Muscle layer of duodenum (tissue), 2 donors: ENCODE measurements around the gene CDC14A.

ENCODE experiments used
- H3K27ac ChIP-seq: one replicate; pipeline ENCODE4 v1.7.0; 2013; ENCODE audit warnings: mild to moderate bottlenecking, low read length
- H3K27me3 ChIP-seq: one replicate; pipeline ENCODE4 v1.7.0; 2013; ENCODE audit warnings: low read depth, mild to moderate bottlenecking, control low read depth, low read length
- H3K36me3 ChIP-seq, 2 donors: one replicate each; pipeline ENCODE4 v1.7.0; 2013; ENCODE audit warnings: low read length in 2 of 2, control low read depth in 1 of 2, mild to moderate bottlenecking in 1 of 2; ENCODE audit not compliant: insufficient read depth in 2 of 2, control insufficient read depth in 1 of 2
- H3K4me1 ChIP-seq, 2 donors: one replicate each; pipeline ENCODE4 v1.7.0; 2013; ENCODE audit warnings: low read length in 2 of 2, mild to moderate bottlenecking in 2 of 2, control low read depth in 1 of 2, moderate library complexity in 1 of 2; ENCODE audit not compliant: insufficient read depth in 2 of 2, control insufficient read depth in 1 of 2
- H3K4me3 ChIP-seq, 2 donors: one replicate each; pipeline ENCODE4 v1.7.0; 2013; ENCODE audit warnings: low read length in 2 of 2, low read depth in 1 of 2, mild to moderate bottlenecking in 1 of 2
- H3K9me3 ChIP-seq, 2 donors: one replicate each; pipeline ENCODE4 v1.7.0; 2013; ENCODE audit warnings: low read length in 2 of 2, control low read depth in 1 of 2, mild to moderate bottlenecking in 1 of 2; ENCODE audit not compliant: control insufficient read depth in 1 of 2
- donor health status: healthy.

CDC14A gene

GRCh38 chr1:100530141-100530540 is 177.8 kb downstream of the CDC14A start:
- no peak overlapping the region for H3K4me3 ChIP-seq
- no peak overlapping the region for H3K27ac ChIP-seq
- peaks cover 0 to 12% of the 10 kb centered on the region in 2 donors for H3K4me1 ChIP-seq
- no peaks in the 10 kb centered on the region for H3K27me3 ChIP-seq
- no peaks in the 10 kb centered on the region for H3K9me3 ChIP-seq
- H3K36me3 ChIP-seq: no peaks in the 10 kb centered on the region

- Histone ChIP-seq H3K4me1 (peaks cover 0 to 12% of the 10 kb centered on the region in 2 donors), H3K36me3 (no peaks in the 10 kb centered on the region), H3K27ac (peak overlapping the region; percentile 12), H3K27me3 (no peaks in the 10 kb centered on the region), H3K4me3 (no peak overlapping the region), H3K9me3 (no peaks in the 10 kb centered on the region)
These were observed 178.7 kb downstream of the CDC14A start for GRCh38 chr1:100530880-100531487.

- Histone ChIP-seq H3K27ac (no peak overlapping the region), H3K9me3 (no peaks in the 10 kb centered on the region), H3K27me3 (no peaks in the 10 kb centered on the region), H3K36me3 (no peaks in the 10 kb centered on the region), H3K4me3 (no peak overlapping the region), H3K4me1 (peaks cover 0 to 12% of the 10 kb centered on the region in 2 donors)
These were observed 180.3 kb downstream of the CDC14A start for GRCh38 chr1:100532645-100533044.

GRCh38 chr1:100535264-100535663 is 183.0 kb downstream of the CDC14A start:
- Histone ChIP-seq H3K36me3 (no peaks in the 10 kb centered on the region), H3K27ac (no peak overlapping the region)

GRCh38 chr1:100536031-100536430 is 183.7 kb downstream of the CDC14A start:
- H3K27me3 ChIP-seq: peaks cover 18% of the 10 kb centered on the region
- H3K4me3 ChIP-seq: no peak overlapping the region
- no peaks in the 10 kb centered on the region for H3K36me3 ChIP-seq
- peaks cover 4 to 18% of the 10 kb centered on the region in 2 donors for H3K4me1 ChIP-seq
- no peak overlapping the region for H3K27ac ChIP-seq
- no peaks in the 10 kb centered on the region for H3K9me3 ChIP-seq

More at GRCh38 chr1:100535264-100535663, 183.0 kb downstream of the CDC14A start:
- no peaks in the 10 kb centered on the region for H3K9me3 ChIP-seq
- peaks cover 12% of the 10 kb centered on the region for H3K27me3 ChIP-seq
- H3K4me1 ChIP-seq: peaks cover 8 to 18% of the 10 kb centered on the region in 2 donors
- no peak overlapping the region for H3K4me3 ChIP-seq

GRCh38 chr1:100538913-100539835 is 186.9 kb downstream of the CDC14A start:
- Histone ChIP-seq H3K27ac (no peak overlapping the region), H3K9me3 (no peaks in the 10 kb centered on the region), H3K4me3 (peak overlapping the region; percentile 34 to 83), H3K4me1 (peaks cover 0 to 18% of the 10 kb centered on the region in 2 donors), H3K27me3 (peaks cover 21% of the 10 kb centered on the region), H3K36me3 (no peaks in the 10 kb centered on the region)

GRCh38 chr1:100539836-100540536 is 187.7 kb downstream of the CDC14A start:
- Histone ChIP-seq H3K27ac (no peak overlapping the region), H3K4me3 (peak overlapping the region; percentile 24 to 83), H3K27me3 (peaks cover 21% of the 10 kb centered on the region), H3K4me1 (peaks cover 0 to 18% of the 10 kb centered on the region in 2 donors), H3K9me3 (no peaks in the 10 kb centered on the region), H3K36me3 (no peaks in the 10 kb centered on the region)

GRCh38 chr1:100542285-100542684 is 190.0 kb downstream of the CDC14A start:
- Histone ChIP-seq H3K36me3 (no peaks in the 10 kb centered on the region), H3K4me3 (no peak overlapping the region), H3K4me1 (peaks cover 0 to 18% of the 10 kb centered on the region in 2 donors), H3K9me3 (no peaks in the 10 kb centered on the region), H3K27me3 (peaks cover 21% of the 10 kb centered on the region), H3K27ac (no peak overlapping the region)

- no peak overlapping the region for H3K27ac ChIP-seq
- H3K27me3 ChIP-seq: peaks cover 17% of the 10 kb centered on the region
- no peaks in the 10 kb centered on the region for H3K9me3 ChIP-seq
- peaks cover 0 to 13% of the 10 kb centered on the region in 2 donors for H3K4me1 ChIP-seq
- H3K4me3 ChIP-seq: no peak overlapping the region
- no peaks in the 10 kb centered on the region for H3K36me3 ChIP-seq
These were observed 191.3 kb downstream of the CDC14A start for GRCh38 chr1:100543640-100544039.

GRCh38 chr1:100544791-100545190 is 192.5 kb downstream of the CDC14A start:
- Histone ChIP-seq H3K36me3 (no peaks in the 10 kb centered on the region), H3K4me3 (no peak overlapping the region), H3K27ac (no peak overlapping the region), H3K9me3 (no peaks in the 10 kb centered on the region), H3K27me3 (peaks cover 12% of the 10 kb centered on the region), H3K4me1 (peaks cover 0 to 4% of the 10 kb centered on the region in 2 donors)

GRCh38 chr1:100545855-100546254 is 193.5 kb downstream of the CDC14A start:
- peaks cover 0 to 3% of the 10 kb centered on the region in 2 donors for H3K9me3 ChIP-seq
- no peaks in the 10 kb centered on the region for H3K4me1 ChIP-seq
- no peak overlapping the region for H3K27ac ChIP-seq
- peaks cover 4% of the 10 kb centered on the region for H3K27me3 ChIP-seq
- no peak overlapping the region for H3K4me3 ChIP-seq
- no peaks in the 10 kb centered on the region for H3K36me3 ChIP-seq
